Hepatocyte (in vitro differentiated cells): ENCODE measurements around the gene ZFYVE27.

Experiments
- EZH2phosphoT487 ChIP-seq: fragments of 200-600 bp; sonication (generic); IDR thresholded peaks from one replicate; pipeline ENCODE4 v1.6.1; 2018; ENCODE audit warnings: antibody characterized with exemption, mild to moderate bottlenecking, low read depth, moderate library complexity; ENCODE audit not compliant: unreplicated experiment, severe bottlenecking
- TF ChIP-seq, protein P1 (sequence below): fragments of 200-600 bp; sonication (generic); IDR thresholded peaks from 2 replicates; pipeline ENCODE4 v1.5.1; 2016; ENCODE audit warnings: antibody characterized with exemption, mild to moderate bottlenecking; ENCODE audit not compliant: poor library complexity

DNA sequence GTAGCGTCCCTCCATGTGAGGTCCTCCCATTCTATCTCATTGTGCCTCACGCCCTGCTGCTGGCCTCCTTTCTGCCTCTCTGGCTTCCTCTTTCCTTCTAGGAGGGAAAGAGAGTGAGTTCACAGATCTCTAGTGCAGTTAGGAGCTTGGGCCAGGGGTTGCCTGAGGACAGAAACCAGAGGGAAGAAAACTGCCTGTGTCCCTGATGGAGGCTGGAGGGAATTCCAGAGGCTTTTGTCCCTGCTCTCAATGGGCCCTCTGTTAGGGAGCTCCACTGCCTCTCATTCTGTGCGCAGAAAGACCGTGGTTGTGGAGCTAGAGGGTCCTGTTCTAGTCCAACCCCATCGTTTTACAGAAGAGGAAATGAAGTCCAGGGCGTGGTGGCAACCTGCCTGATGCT is 18.8 kb upstream of the ZFYVE27 start:
- TF ChIP-seq, protein P1, sequence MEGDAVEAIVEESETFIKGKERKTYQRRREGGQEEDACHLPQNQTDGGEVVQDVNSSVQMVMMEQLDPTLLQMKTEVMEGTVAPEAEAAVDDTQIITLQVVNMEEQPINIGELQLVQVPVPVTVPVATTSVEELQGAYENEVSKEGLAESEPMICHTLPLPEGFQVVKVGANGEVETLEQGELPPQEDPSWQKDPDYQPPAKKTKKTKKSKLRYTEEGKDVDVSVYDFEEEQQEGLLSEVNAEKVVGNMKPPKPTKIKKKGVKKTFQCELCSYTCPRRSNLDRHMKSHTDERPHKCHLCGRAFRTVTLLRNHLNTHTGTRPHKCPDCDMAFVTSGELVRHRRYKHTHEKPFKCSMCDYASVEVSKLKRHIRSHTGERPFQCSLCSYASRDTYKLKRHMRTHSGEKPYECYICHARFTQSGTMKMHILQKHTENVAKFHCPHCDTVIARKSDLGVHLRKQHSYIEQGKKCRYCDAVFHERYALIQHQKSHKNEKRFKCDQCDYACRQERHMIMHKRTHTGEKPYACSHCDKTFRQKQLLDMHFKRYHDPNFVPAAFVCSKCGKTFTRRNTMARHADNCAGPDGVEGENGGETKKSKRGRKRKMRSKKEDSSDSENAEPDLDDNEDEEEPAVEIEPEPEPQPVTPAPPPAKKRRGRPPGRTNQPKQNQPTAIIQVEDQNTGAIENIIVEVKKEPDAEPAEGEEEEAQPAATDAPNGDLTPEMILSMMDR: no peak
- TF ChIP-seq EZH2phosphoT487: no peak
